NCI-H526 (cell line): ENCODE data around the gene CYP27B1.
"Not testable (repeated sequence)": the region's sequence is repeated elsewhere in the genome, so short reads cannot be mapped to it uniquely, and the experiment has no call there.

ENCODE experiments used
- DNase-seq, 2 experiments: peaks; one replicate each; lab custom pipeline; 2025; lab: John Stamatoyannopoulos, UW

Gene CYP27B1

GRCh38 chr12:57722716-57723629 is 43.9 kb downstream of the CYP27B1 start:
- no peak for DNase-seq

- not testable (repeated sequence) for DNase-seq
Observed at GRCh38 chr12:57721846-57722608, 44.9 kb downstream of the CYP27B1 start.

- no peak for DNase-seq
Observed at GRCh38 chr12:57720606-57721595, 46.0 kb downstream of the CYP27B1 start.

- no peak for DNase-seq
Observed at GRCh38 chr12:57719777-57720605, 46.9 kb downstream of the CYP27B1 start.

- no peak for DNase-seq
Observed at GRCh38 chr12:57718641-57719528, 48.0 kb downstream of the CYP27B1 start.

- DNase-seq = no peak
Observed at GRCh38 chr12:57717846-57718640, 48.8 kb downstream of the CYP27B1 start.

- no peak for DNase-seq
Observed at GRCh38 chr12:57717131-57717530, 49.7 kb downstream of the CYP27B1 start.

GRCh38 chr12:57716305-57716704 is 50.6 kb downstream of the CYP27B1 start:
- no peak for DNase-seq

- DNase-seq = no peak
Observed at GRCh38 chr12:57715786-57716185, 51.1 kb downstream of the CYP27B1 start.

GRCh38 chr12:57715036-57715748 is 51.7 kb downstream of the CYP27B1 start:
- not testable (repeated sequence) for DNase-seq

- no peak for DNase-seq
Observed at GRCh38 chr12:57713209-57713608, 53.7 kb downstream of the CYP27B1 start.

- DNase-seq = no peak
Observed at GRCh38 chr12:57712701-57713100, 54.2 kb downstream of the CYP27B1 start.
